K562 (cell line): ENCODE results near the gene ZSWIM9. TPM values are rescaled to one million over a fixed set of nuclear protein-coding genes. Genes with fewer than 3 reads are reported as not detected.

ENCODE experiments used
- ATF1 ChIP-seq, 2 experiments: fragments of 450-650 bp in 1 of 2; IDR thresholded peaks; 2 replicates each; pipeline ENCODE4 v1.6.1; 2016; ENCODE audit warnings: missing compliant biosample characterization in 1 of 2, missing genetic modification characterization in 1 of 2
- CXXC5 ChIP-seq: fragments of 250-450 bp; sonication (Bioruptor Pico); IDR thresholded peaks from 2 replicates; pipeline ENCODE4 v1.8.0; 2022; ENCODE audit warnings: inconsistent platforms, mild to moderate bottlenecking, moderate library complexity
- DLX4 ChIP-seq: fragments of 250-450 bp; sonication (Bioruptor Pico); IDR thresholded peaks from 2 replicates; pipeline ENCODE4 v1.6.1; 2021; ENCODE audit warnings: mild to moderate bottlenecking
- ETV6 ChIP-seq, 3 experiments: fragments of 150-350 bp in 1 of 3; sonication (generic) in 1 of 3; formaldehyde crosslinking in 1 of 3; IDR thresholded peaks; 2 replicates each; pipeline versions ENCODE4 v1.6.1 to v1.8.0; 2014 to 2022; ENCODE audit warnings: borderline replicate concordance in 2 of 3, low read depth in 2 of 3, antibody characterized with exemption in 1 of 3, low read length in 1 of 3, mild to moderate bottlenecking in 1 of 3, missing genetic modification reagents in 1 of 3
- FIP1L1 ChIP-seq: fragments of 200-400 bp; formaldehyde crosslinking; IDR thresholded peaks from 2 replicates; pipeline ENCODE4 v1.6.1; 2018; ENCODE audit warnings: mild to moderate bottlenecking, low read depth, low read length; ENCODE audit not compliant: poor library complexity, severe bottlenecking
- GABPB1 ChIP-seq: sonication (generic); formaldehyde crosslinking; IDR thresholded peaks from 2 replicates; pipeline ENCODE4 v1.8.0; 2022; ENCODE audit warnings: mild to moderate bottlenecking, missing genetic modification reagents
- HEY1 ChIP-seq: fragments of 250-450 bp; sonication (Bioruptor Pico); IDR thresholded peaks from 2 replicates; pipeline ENCODE4 v1.5.0; 2020; ENCODE audit warnings: mild to moderate bottlenecking, moderate library complexity, borderline replicate concordance
- HOXB6 ChIP-seq: fragments of 250-450 bp; sonication (Bioruptor Pico); IDR thresholded peaks from 2 replicates; pipeline ENCODE4 v1.5.1; 2022; ENCODE audit warnings: mild to moderate bottlenecking, borderline replicate concordance
- MEF2D ChIP-seq: conservative IDR thresholded peaks from 2 replicates; pipeline ENCODE4 v1.6.1; 2016; ENCODE audit warnings: low read depth, missing genetic modification characterization, missing compliant biosample characterization
- MNT ChIP-seq, 2 experiments: fragments of 450-650 bp; conservative IDR thresholded peaks; 2 replicates each; pipeline ENCODE4 v1.6.1; 2017; ENCODE audit warnings: mild to moderate bottlenecking in 2 of 2, moderate library complexity in 2 of 2
- MTA1 ChIP-seq: fragments of 450-650 bp; IDR thresholded peaks from 2 replicates; pipeline ENCODE4 v1.6.1; 2017; ENCODE audit warnings: borderline replicate concordance
- NUFIP1 ChIP-seq: fragments of 450-650 bp; IDR thresholded peaks from 2 replicates; pipeline ENCODE4 v1.6.1; 2018; ENCODE audit not compliant: partially characterized antibody
- RBM15 ChIP-seq: fragments of 200-400 bp; formaldehyde crosslinking; IDR thresholded peaks from 2 replicates; pipeline ENCODE4 v1.6.1; 2018; ENCODE audit warnings: mild to moderate bottlenecking, low read length, moderate library complexity; ENCODE audit not compliant: insufficient read depth
- RFX1 ChIP-seq: fragments of 450-650 bp; IDR thresholded peaks from 2 replicates; pipeline ENCODE4 v1.6.1; 2016; ENCODE audit warnings: mild to moderate bottlenecking, moderate library complexity
- SIN3A ChIP-seq, 2 experiments: fragments of 150-350 bp in 1 of 2; IDR thresholded peaks; 2 replicates each; pipeline ENCODE4 v1.6.1; 2011 to 2016; ENCODE audit warnings: borderline replicate concordance in 2 of 2, low read depth in 2 of 2, low read length in 2 of 2, mild to moderate bottlenecking in 2 of 2, moderate library complexity in 2 of 2; ENCODE audit not compliant: control insufficient read depth in 1 of 2
- SNAPC5 ChIP-seq: fragments of 250-450 bp; sonication (Bioruptor Pico); IDR thresholded peaks from 2 replicates; pipeline ENCODE4 v1.8.0; 2021; ENCODE audit warnings: moderate library complexity, mild to moderate bottlenecking, inconsistent platforms
- SRSF3 ChIP-seq: fragments of 200-400 bp; formaldehyde crosslinking; IDR thresholded peaks from 2 replicates; pipeline ENCODE4 v1.6.1; 2016; ENCODE audit warnings: mild to moderate bottlenecking, low read length, moderate library complexity; ENCODE audit not compliant: insufficient read depth
- THRA ChIP-seq: fragments of 450-650 bp; IDR thresholded peaks from 2 replicates; pipeline ENCODE4 v1.6.1; 2017; ENCODE audit warnings: mild to moderate bottlenecking, moderate library complexity
- ZBTB12 ChIP-seq: fragments of 250-450 bp; sonication (Bioruptor Pico); IDR thresholded peaks from 2 replicates; pipeline ENCODE4 v1.4.0; 2020
- ZNF24 ChIP-seq: fragments of 450-650 bp; IDR thresholded peaks from 2 replicates; pipeline ENCODE4 v1.6.1; 2016
- ZNF274 ChIP-seq: IDR thresholded peaks from 2 replicates; pipeline ENCODE4 v1.6.1; 2011; ENCODE audit warnings: low read depth, mild to moderate bottlenecking, low read length, moderate library complexity, borderline replicate concordance
- ZNF79 ChIP-seq: fragments of 250-450 bp; sonication (Bioruptor Pico); IDR thresholded peaks from 2 replicates; pipeline ENCODE4 v1.4.0; 2020; ENCODE audit warnings: low read depth, mild to moderate bottlenecking, moderate library complexity
- polyA plus RNA-seq, 8 experiments: library from polyadenylated mRNA; depleted of rRNA in 4 of 8; stranded (reverse) in 5 of 8; unstranded in 3 of 8; fragments of >200 nt; fragmentation: Nextera tagmentation in 2 of 8; fragmentation: Illumina TruSeq in 1 of 8; extraction: Ambion mirVana in 2 of 8; extraction: Trizol in 1 of 8; gene quantifications; 2 replicates each; pipeline versions ENCODE4 v1.2.1 to v1.2.3, GENCODE V29; 2011 to 2014; ENCODE audit warnings: inconsistent platforms in 1 of 8, missing spikeins in 1 of 8
- total RNA-seq, 7 experiments: library from RNA; depleted of rRNA in 6 of 7; stranded (reverse); fragments of >200 nt in 6 of 7; fragmentation: Illumina TruSeq in 2 of 7; extraction: Trizol in 2 of 7; gene quantifications; 2 replicates each; pipeline versions ENCODE4 v1.2.1 to v1.2.3, GENCODE V29; 2011 to 2021; ENCODE audit warnings: low replicate concordance in 1 of 7

Gene ZSWIM9
- total and polyA plus RNA-seq, 9 of the 15 experiments (the other 6 are each of a cell fraction or from before 2014, with no cell fraction given): 0.04 to 1.4 (median 0.34) TPM; not detected in 1

- TF ChIP-seq DLX4 (no peak), CXXC5 (peak; percentile 95), SRSF3 (no peak), MTA1 (no peak; the same call in 1 of the 2 replicates), ATF1 (CRISPR knock-in tag; IDR thresholded peaks at IDR 0.05) (no peak), ATF1 (tag; IDR thresholded peaks at IDR 0.05) (peak; percentile 90), NUFIP1 (no peak), FIP1L1 (no peak), ZBTB12 (no peak), SNAPC5 (no peak), MEF2D (no peak), SIN3A (IDR thresholded peaks at IDR 0.05; ENCODE audit: borderline replicate concordance in 2 of 2, control insufficient read depth in 1 of 2, low read depth in 2 of 2, low read length in 2 of 2) (no peak; a peak in 3 of 4 replicates), THRA (no peak), ETV6 (IDR thresholded peaks at IDR 0.05; ENCODE audit: borderline replicate concordance in 1 of 2, low read depth in 2 of 2, low read length in 1 of 2) (no peak), ETV6 (CRISPR knock-in tag; IDR thresholded peaks at IDR 0.05; ENCODE audit: borderline replicate concordance) (no peak), ZNF24 (no peak), GABPB1 (peak; percentile 73), HOXB6 (no peak), ZNF79 (no peak), RFX1 (peak; percentile 78), RBM15 (no peak), ZNF274 (no peak), MNT (conservative IDR thresholded peaks at IDR 0.05) (peak; percentile 79 to 86), HEY1 (CRISPR knock-in tag) (no peak)
Observed at GRCh38 chr19:48169939-48170803, at the start of gene ZSWIM9, which contains the start of gene LIG1 (continued).
